A549 (cell line): ENCODE results near the gene GM2A.

Experiments
- BHLHE40 ChIP-seq: IDR thresholded peaks from 2 replicates; pipeline ENCODE4 v1.6.1; 2012; ENCODE audit warnings: low read depth, low read length, inconsistent platforms
- CBX2 ChIP-seq: fragments of 200-600 bp; sonication (generic); IDR thresholded peaks from 2 replicates; pipeline ENCODE4 v1.6.1; 2016; ENCODE audit warnings: low read depth, mild to moderate bottlenecking, borderline replicate concordance
- ELK1 ChIP-seq: fragments of 150-350 bp; IDR thresholded peaks from 2 replicates; pipeline ENCODE4 v1.6.1; 2014; ENCODE audit warnings: low read depth, mild to moderate bottlenecking, low read length
- EP300 ChIP-seq, 2 experiments: fragments of >200 bp; sonication (Bioruptor Twin); formaldehyde crosslinking; IDR thresholded peaks; 2 replicates in 1 of 2; 3 replicates in 1 of 2; pipeline ENCODE4 v1.6.1; 2016 to 2017
- KDM1A ChIP-seq: fragments of 200-600 bp; sonication (generic); IDR thresholded peaks from 2 replicates; pipeline ENCODE4 v1.6.1; 2016; ENCODE audit warnings: low read depth, mild to moderate bottlenecking
- MAZ ChIP-seq: fragments of 150-350 bp; IDR thresholded peaks from 2 replicates; pipeline ENCODE4 v1.6.1; 2014; ENCODE audit warnings: antibody characterized with exemption, low read depth, low read length, borderline replicate concordance
- POLR2A ChIP-seq: IDR thresholded peaks from 2 replicates; pipeline ENCODE4 v1.6.1; 2012; ENCODE audit warnings: mild to moderate bottlenecking, low read length
- POLR2AphosphoS2 ChIP-seq: conservative IDR thresholded peaks from 2 replicates; pipeline ENCODE4 v1.6.1; 2012; ENCODE audit warnings: low read length, improper control_type of control experiment, inconsistent platforms
- RCOR1 ChIP-seq: fragments of 150-350 bp; IDR thresholded peaks from 2 replicates; pipeline ENCODE4 v1.6.1; 2014; ENCODE audit warnings: antibody characterized with exemption, low read length, low read depth
- ZC3H11A ChIP-seq: fragments of 450-650 bp; IDR thresholded peaks from 2 replicates; pipeline ENCODE4 v1.6.1; 2014; ENCODE audit warnings: antibody characterized with exemption, mild to moderate bottlenecking
- TF ChIP-seq, protein P1 (sequence below): fragments of >200 bp; sonication (Bioruptor Twin); formaldehyde crosslinking; IDR thresholded peaks from 3 replicates; pipeline ENCODE4 v1.5.1; 2016
- TF ChIP-seq, protein P2 (sequence below): IDR thresholded peaks from 2 replicates; pipeline ENCODE4 v1.6.1; 2012

GRCh38 chr5:151295138-151295537, 42.2 kb downstream of the GM2A start:
- TF ChIP-seq, protein P1, sequence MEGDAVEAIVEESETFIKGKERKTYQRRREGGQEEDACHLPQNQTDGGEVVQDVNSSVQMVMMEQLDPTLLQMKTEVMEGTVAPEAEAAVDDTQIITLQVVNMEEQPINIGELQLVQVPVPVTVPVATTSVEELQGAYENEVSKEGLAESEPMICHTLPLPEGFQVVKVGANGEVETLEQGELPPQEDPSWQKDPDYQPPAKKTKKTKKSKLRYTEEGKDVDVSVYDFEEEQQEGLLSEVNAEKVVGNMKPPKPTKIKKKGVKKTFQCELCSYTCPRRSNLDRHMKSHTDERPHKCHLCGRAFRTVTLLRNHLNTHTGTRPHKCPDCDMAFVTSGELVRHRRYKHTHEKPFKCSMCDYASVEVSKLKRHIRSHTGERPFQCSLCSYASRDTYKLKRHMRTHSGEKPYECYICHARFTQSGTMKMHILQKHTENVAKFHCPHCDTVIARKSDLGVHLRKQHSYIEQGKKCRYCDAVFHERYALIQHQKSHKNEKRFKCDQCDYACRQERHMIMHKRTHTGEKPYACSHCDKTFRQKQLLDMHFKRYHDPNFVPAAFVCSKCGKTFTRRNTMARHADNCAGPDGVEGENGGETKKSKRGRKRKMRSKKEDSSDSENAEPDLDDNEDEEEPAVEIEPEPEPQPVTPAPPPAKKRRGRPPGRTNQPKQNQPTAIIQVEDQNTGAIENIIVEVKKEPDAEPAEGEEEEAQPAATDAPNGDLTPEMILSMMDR: no peak
- TF ChIP-seq ELK1: no peak
- no peak for TF ChIP-seq RCOR1
- TF ChIP-seq POLR2A: no peak
- TF ChIP-seq BHLHE40: no peak
- no peak for TF ChIP-seq KDM1A
- TF ChIP-seq MAZ: no peak
- TF ChIP-seq POLR2AphosphoS2: no peak
- TF ChIP-seq, protein P2, sequence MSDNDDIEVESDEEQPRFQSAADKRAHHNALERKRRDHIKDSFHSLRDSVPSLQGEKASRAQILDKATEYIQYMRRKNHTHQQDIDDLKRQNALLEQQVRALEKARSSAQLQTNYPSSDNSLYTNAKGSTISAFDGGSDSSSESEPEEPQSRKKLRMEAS: no peak
- no peak for TF ChIP-seq EP300 (IDR thresholded peaks at IDR 0.05)
- TF ChIP-seq CBX2: no peak
- TF ChIP-seq ZC3H11A: no peak
